ENCODE data around the gene NF2. TPM values are rescaled to one million over a fixed set of nuclear protein-coding genes. Genes with fewer than 3 reads are reported as not detected.

The NF2 gene
- total RNA-seq, 1 experiment from 2014 or later = 92.4 TPM

GRCh38 chr22:29631725-29632124, 28.3 kb downstream of the NF2 start:
- Mint-ChIP-seq H3K27me3 (ENCODE audit: insufficient read depth, unreplicated experiment) (no peaks in the 10 kb centered on the region), H3K4me3 (ENCODE audit: unreplicated experiment) (no peak overlapping the region), H3K27ac (ENCODE audit: low read depth, unreplicated experiment) (no peak overlapping the region), H3K36me3 (ENCODE audit: insufficient read depth, unreplicated experiment) (no peaks in the 10 kb centered on the region), H3K9me3 (ENCODE audit: unreplicated experiment) (no peaks in the 10 kb centered on the region), H3K4me1 (ENCODE audit: insufficient read depth, unreplicated experiment) (peaks cover 23% of the 10 kb centered on the region)
- TF ChIP-seq CTCF (IDR thresholded peaks at IDR 0.05; ENCODE audit: unreplicated experiment) = no peak
- CTCF ChIA-PET = interaction anchor here (1.0 kb wide), 1 partner anchor 14 kb away, joined by 4 read pairs; no protein-coding TSS in a partner anchor
- POLR2A ChIA-PET = no interaction called here
- intact Hi-C loops (cut with micrococcal nuclease) = no loop called here
- no TSS peak for BruUV-seq (replicated peaks)
- no peak for DNase-seq (ENCODE audit: unreplicated experiment)

- no peaks in the 10 kb centered on the region for H3K27me3 Mint-ChIP-seq (ENCODE audit: insufficient read depth, unreplicated experiment)
- no peaks in the 10 kb centered on the region for H3K9me3 Mint-ChIP-seq (ENCODE audit: unreplicated experiment)
- ChIA-PET CTCF (no interaction called here), POLR2A (interaction anchor here (0.5 to 0.6 kb wide), 2 partner anchors 78 to 556 kb away, joined by 3 read pairs; no protein-coding TSS in a partner anchor)
- intact Hi-C loops (cut with micrococcal nuclease) = no loop called here
- no peak for TF ChIP-seq CTCF (IDR thresholded peaks at IDR 0.05; ENCODE audit: unreplicated experiment)
- BruUV-seq (replicated peaks) = no TSS peak
- no peak for DNase-seq (ENCODE audit: unreplicated experiment)
- H3K4me1 Mint-ChIP-seq (ENCODE audit: insufficient read depth, unreplicated experiment) = peaks cover 18% of the 10 kb centered on the region
- H3K4me3 Mint-ChIP-seq (ENCODE audit: unreplicated experiment) = no peak overlapping the region
- H3K27ac Mint-ChIP-seq (ENCODE audit: low read depth, unreplicated experiment) = no peak overlapping the region
- H3K36me3 Mint-ChIP-seq (ENCODE audit: insufficient read depth, unreplicated experiment) = peaks cover 5% of the 10 kb centered on the region
These were observed 29.2 kb downstream of the NF2 start for GRCh38 chr22:29632672-29633071.

- intact Hi-C loops (cut with micrococcal nuclease) = loop anchor here (2.0 kb wide), 1 partner anchor 371 kb away; no protein-coding TSS in a partner anchor
- DNase-seq (ENCODE audit: unreplicated experiment) = no peak
- POLR2A ChIA-PET = no interaction called here
- Mint-ChIP-seq H3K4me3 (ENCODE audit: unreplicated experiment) (no peak overlapping the region), H3K4me1 (ENCODE audit: insufficient read depth, unreplicated experiment) (peaks cover 12% of the 10 kb centered on the region), H3K27me3 (ENCODE audit: insufficient read depth, unreplicated experiment) (no peaks in the 10 kb centered on the region), H3K36me3 (ENCODE audit: insufficient read depth, unreplicated experiment) (peaks cover 15% of the 10 kb centered on the region), H3K27ac (ENCODE audit: low read depth, unreplicated experiment) (no peak overlapping the region), H3K9me3 (ENCODE audit: unreplicated experiment) (no peaks in the 10 kb centered on the region)
- no peak for TF ChIP-seq CTCF (IDR thresholded peaks at IDR 0.05; ENCODE audit: unreplicated experiment)
- CTCF ChIA-PET = interaction anchor here (0.6 to 1.7 kb wide), 6 partner anchors 8 to 174 kb away, joined by 3 to 7 read pairs (median 3); no protein-coding TSS in a partner anchor
- BruUV-seq (replicated peaks) = no TSS peak
These were observed 30.3 kb downstream of the NF2 start for GRCh38 chr22:29633514-29634312.

- ChIA-PET CTCF (interaction anchor here (0.6 to 3.9 kb wide), 10 partner anchors 9 to 456 kb away, joined by 3 to 39 read pairs (median 6); no protein-coding TSS in a partner anchor), POLR2A (interaction anchor here (0.6 kb wide), 1 partner anchor 10 kb away, joined by 3 read pairs; no protein-coding TSS in a partner anchor)
- Mint-ChIP-seq H3K9me3 (ENCODE audit: unreplicated experiment) (no peaks in the 10 kb centered on the region), H3K4me1 (ENCODE audit: insufficient read depth, unreplicated experiment) (peaks cover 12% of the 10 kb centered on the region), H3K27ac (ENCODE audit: low read depth, unreplicated experiment) (no peak overlapping the region), H3K27me3 (ENCODE audit: insufficient read depth, unreplicated experiment) (no peaks in the 10 kb centered on the region), H3K4me3 (ENCODE audit: unreplicated experiment) (no peak overlapping the region), H3K36me3 (ENCODE audit: insufficient read depth, unreplicated experiment) (peaks cover 22% of the 10 kb centered on the region)
- DNase-seq (ENCODE audit: unreplicated experiment) = no peak
- TF ChIP-seq CTCF (IDR thresholded peaks at IDR 0.05; ENCODE audit: unreplicated experiment) = no peak
- intact Hi-C loops (cut with micrococcal nuclease) = loop anchor here (1.0 to 2.0 kb wide), 3 partner anchors 9 to 454 kb away; no protein-coding TSS in a partner anchor
- no TSS peak for BruUV-seq (replicated peaks)
These were observed 31.4 kb downstream of the NF2 start for GRCh38 chr22:29634847-29635246.

All from MCF 10A (cell line).